ENCODE measurements around the gene CBLN3.

Gene CBLN3

DNA sequence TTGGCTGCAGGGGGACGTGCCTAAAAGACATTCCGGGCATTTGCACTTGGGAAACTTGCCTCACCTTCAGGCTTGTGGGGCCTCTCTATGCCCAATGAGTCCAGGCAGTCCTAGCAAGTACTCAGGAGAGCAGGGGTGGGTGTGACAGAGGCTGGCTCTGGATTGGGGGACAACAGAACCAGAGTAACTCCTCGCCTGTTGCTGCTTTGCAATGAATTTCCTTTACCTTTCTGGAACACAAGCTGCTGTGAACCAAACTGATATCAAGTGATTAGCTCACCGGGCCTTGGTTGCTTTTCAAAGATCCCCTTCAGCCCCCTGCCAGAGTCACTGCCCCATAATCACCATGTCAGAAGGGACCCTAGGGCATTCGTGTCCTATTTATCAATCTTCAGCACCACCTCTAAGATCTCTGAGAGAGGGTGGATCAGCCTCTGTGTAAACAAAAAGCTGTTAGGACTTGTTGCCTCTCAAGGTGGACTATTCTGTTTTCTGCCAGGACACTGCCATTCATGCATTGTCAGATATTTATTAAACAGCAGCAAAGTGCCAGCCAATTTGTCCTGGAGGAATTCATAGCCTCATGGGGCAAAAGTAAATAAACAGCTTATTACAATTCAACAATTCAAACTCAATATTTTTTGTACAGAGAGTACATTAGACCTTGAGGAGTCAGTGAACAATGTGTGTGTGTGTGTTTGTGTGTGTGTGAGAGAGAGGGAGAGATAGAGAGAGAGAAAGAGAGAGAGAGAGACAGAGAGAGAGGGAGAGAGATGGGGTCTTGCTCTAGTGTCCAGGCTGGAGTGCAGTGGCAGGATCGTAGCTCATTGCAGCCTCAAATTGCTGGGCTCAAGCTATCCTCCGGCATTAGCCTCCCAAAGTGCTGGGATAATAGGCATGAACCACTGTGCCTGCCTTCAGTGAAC lies 50.2 kb downstream of the CBLN3 start:
- no peak for DNase-seq

DNA sequence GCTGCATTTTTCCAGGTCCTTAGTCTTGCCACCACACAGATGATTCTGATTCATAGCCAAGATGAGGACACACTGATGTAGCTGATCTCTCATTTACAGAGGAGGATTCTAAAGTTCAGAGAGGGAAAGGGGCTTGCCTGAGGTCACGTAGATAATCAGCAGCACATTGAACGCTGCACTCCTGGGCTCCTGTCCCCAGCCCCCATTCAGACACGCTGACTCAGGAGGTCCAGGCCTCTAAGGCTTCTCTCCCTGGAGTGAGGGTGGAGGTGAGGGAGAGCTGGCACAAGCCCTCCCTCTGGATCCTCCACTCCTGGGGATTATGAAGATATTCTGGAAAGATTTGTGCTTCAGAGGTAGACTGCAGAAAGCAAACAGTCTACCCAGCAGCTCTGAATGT lies 51.1 kb downstream of the CBLN3 start:
- no peak for DNase-seq

DNA sequence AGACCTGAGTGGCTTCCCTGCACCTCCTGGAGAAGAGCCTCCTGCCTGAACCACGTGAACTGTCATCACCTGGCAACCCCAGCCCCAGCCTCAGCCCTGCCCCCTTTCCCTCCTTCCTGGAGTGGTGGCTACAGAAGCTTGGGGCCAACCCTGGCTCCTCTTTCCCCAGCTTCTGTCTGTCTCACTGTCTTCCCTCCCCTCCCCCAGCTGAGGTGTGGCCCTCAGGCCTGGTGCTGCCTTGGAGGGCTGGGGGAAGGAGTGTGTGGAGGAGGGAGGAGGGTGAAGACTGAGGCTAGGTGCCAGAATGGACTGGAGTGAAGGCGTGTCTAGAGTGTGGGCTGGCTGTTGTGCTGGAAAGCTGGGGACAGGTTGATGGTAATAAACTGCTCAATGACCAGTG lies 51.8 kb downstream of the CBLN3 start:
- no peak for DNase-seq

DNA sequence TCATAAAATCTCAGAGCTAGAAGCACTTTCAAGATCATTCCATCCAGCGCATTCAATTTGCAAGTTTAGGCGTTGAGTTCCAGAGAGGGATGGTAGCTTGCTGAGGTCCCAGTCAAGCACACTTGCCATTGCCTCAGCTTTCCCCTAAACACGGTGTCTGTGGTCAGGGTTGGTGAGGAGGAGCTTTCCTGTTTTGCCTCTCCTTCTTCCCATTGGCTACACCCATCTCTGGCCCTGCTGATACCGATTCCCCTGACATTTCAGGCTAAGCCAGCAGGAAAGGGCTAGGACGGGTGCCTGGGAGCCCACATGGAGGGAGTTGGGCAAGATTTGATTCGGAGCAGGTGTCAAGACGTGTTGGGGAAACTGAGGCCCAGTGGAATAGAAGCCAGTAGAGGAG lies 52.3 kb downstream of the CBLN3 start:
- no peak for DNase-seq

All from activated T-cell treated with anti-CD3 and anti-CD28 coated beads, Interleukin-2, amount 50 U/mL, for 1 hour (primary cell).